Left lobe of liver (tissue), 2 donors: Measurements from ENCODE around the gene RAB33A. TPM values are rescaled to one million over a fixed set of nuclear protein-coding genes. Genes with fewer than 3 reads are reported as not detected.
A peak's percentile ranks its signal among the peaks of the same experiment; 100 is the strongest.

Experiments used
- ATAC-seq: fragments of 200-7000 bp; cut with Tn5 transposase; one replicate; pipeline ENCODE4 v1.9.1; 2020; ENCODE audit warnings: mild to moderate bottlenecking, moderate library complexity
- DNase-seq: peaks from one replicate; pipeline ENCODE4 v3.0.0-alpha.2; 2020; ENCODE audit warnings: low spot score
- total RNA-seq: library from RNA; stranded (reverse); gene quantifications from one replicate; pipeline ENCODE4 v1.2.1, GENCODE V29; 2021
- donor health status: DM: no; HTN: no; CAD: no; lungs with moderate emphysema.
- donor health status: DM: no; HTN: yes; CAD: no.

Gene RAB33A
- total RNA-seq, 1 donor from 2014 or later = 0.15 TPM

DNA sequence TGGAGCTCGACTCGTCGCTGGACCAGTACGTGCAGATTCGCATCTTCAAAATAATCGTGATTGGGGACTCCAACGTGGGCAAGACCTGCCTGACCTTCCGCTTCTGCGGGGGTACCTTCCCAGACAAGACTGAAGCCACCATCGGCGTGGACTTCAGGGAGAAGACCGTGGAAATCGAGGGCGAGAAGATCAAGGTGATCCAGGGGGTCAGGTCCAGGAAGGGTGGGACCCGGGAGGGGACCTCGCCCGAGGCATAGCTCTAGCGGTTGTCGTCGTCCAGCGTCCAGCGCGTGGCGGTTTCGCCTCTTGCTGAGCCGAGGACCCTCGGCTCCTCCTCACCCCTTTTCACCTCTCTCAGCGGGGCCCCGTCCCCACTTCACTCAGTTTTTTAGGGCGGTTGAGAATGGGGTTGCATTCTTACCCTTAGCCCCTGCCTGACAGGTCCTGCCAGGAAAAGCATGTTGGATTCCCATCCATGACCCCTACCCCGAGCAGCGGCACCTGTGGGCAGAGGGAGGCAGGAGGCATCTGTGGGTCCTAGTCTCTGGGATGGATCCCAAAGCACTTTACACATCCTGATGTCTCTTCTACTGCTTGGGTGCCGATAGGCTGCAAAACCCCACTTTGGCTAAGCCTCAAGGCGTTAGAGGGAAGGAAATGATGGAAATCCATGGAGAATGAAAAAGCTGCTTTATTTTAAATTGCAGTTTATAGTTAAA is 524 bp downstream of the RAB33A start:
- no peak for DNase-seq
- no peak for ATAC-seq

DNA sequence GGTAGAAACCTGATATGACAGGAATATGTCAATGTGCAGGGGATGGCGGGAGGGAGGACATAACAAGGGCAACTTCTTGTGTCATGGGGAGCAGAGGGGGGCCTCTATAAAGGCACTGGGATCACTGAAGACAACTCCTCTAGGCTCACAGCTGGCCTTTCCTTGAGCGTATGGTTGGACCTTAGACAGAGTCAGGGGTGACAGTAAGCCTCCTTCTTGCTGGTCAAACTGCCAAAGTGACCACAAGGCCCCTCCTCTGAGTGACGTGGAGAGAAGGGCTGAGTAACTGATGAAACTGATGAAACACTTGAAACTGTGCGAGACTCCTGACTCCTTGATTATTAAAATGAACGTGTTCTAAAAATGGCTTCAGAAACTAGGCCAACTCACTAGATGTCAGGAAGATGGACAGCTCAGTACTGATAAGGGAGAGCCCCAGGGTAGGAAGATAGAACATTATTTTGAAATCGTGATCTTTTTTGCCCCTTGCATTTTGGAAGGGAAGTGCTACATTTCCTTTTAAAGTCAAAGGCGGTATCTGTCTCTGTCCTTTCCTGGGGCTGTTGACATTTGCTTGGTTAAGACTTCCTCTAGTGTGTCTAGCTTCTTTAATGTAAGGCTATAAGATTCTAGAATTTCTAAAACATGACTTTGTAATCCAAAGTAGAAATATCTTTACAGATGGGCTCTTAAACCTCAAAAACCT is 1.6 kb downstream of the RAB33A start:
- DNase-seq = no peak
- ATAC-seq = peak; percentile 44

GRCh38 chrX:130174045-130174704 is 2.4 kb downstream of the RAB33A start:
- ATAC-seq (peak; percentile 76), DNase-seq (peak; percentile 54)

DNA sequence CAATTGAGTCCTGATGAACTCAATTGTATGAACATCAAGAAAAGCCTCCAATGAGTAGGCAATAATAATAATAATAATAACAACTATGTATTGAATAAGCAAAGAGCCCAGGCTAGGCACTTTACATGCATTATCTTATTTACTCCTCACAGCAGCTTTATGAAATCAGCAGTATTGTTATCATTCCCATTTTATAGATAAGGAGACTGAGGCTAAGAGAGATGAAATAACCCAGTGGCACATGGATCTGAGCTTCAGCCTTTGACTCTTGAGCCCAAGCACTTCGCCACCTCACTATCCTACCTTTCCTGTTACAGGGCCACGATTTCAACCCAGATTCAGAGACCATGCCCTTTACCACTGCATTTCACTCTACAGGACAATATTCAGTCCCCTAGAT is 3.2 kb downstream of the RAB33A start:
- no peak for ATAC-seq
- DNase-seq = no peak

DNA sequence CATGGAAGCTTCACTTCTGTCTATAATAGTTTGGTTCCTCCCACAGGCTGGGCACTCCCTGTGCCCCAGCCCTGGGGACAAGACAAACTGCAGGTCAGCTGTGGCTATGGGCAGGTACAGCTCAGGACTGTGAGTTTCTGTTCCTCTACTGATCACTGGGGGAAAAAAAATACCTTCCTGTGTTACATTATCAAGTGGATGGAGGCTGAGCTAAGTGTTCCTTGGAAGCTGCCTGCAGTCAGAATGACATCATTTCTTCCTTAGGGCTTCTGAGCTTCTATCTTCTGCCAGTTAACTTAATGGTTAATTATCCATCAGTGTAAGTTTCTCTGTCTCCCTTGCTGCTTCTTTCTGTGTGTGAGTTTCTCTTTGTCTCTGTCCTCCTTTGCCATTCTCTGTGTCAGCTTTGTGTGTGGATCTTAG is 4.6 kb downstream of the RAB33A start:
- no peak for DNase-seq
- no peak for ATAC-seq

DNA sequence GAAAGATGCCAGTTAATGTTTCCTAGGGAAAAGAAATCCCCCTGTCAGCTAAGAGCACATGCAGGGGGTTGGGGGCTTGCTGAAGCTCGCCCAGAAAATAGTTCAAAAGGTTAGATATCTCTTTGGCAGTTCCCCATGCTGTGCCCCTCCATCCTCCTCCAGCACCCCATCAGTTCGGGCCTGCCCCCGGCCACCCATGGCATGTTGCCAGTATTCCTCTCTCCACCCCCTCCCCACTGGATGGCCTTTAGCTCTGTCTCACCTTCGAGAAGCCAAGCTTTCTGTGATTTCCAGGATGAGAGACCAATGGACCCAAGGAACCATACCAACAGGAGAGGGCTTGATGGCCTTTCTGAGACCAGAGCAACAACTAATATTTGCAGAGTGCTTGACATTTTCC is 5.2 kb downstream of the RAB33A start:
- no peak for DNase-seq
- ATAC-seq = no peak

- ATAC-seq (no peak), DNase-seq (no peak)
These were observed 7.4 kb downstream of the RAB33A start for GRCh38 chrX:130179170-130179569.

DNA sequence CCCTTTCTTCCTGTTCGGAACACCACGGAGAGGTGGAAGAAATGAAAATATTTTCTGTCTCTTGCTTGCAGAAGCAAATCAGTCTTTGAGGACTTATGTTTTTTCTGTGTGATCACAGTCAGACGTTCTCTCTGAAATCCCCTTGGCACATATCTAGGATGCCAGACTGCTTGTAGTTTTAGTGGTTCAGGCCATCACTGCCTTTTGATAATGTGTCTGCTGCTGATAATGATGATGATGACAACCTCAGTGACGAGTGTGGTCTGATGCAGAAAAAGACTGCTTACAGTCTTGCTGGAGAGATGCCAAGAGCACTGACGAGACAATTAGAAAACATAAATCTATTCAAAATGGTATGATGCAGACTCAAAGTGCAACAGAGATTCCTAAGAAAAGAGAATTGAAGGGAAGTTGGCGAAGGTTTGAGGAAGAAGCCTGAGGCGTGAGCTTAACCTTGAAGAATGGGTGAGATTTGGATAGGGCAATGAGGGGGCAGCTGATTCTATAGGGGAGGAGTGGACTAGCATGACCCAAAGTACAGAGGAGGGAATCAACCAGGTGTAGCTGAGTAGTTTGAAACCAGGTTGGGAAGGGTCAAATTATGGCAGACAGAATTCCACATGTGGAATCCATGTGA is 7.9 kb downstream of the RAB33A start:
- DNase-seq = no peak

DNA sequence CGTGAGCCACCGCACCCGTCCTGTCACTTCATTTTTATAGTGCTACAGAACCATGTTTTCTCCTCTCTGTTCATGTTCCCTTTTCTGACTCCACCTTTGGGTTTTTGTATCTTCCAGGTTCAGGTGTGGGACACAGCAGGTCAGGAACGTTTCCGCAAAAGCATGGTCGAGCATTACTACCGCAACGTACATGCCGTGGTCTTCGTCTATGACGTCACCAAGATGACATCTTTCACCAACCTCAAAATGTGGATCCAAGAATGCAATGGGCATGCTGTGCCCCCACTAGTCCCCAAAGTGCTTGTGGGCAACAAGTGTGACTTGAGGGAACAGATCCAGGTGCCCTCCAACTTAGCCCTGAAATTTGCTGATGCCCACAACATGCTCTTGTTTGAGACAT is 12.4 kb downstream of the RAB33A start:
- no peak for DNase-seq

More for the DNA sequence above, 7.9 kb downstream of the RAB33A start:
- no peak for ATAC-seq

DNA sequence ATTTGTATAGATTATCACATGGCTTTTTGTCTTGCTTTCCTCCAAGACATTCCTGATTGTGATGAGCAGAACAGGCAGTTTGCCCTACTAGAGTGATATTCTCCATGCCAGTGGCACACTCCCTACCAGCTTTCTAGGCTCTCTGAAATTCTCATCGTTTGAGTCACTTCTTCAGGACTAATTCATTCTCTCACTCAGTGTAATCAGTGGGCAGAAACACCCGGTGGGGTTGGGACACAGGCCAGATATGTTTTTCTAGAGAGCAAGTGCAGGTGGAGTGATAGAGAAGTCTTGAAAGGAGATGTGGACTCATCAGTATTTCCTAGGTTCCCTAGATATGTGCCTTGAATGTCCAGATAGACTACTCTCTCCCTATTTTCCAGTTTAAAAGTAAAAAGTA is 13.1 kb downstream of the RAB33A start:
- ATAC-seq (no peak), DNase-seq (no peak)

More for the DNA sequence above, 12.4 kb downstream of the RAB33A start:
- no peak for ATAC-seq

GRCh38 chrX:130186651-130187050 is 14.9 kb downstream of the RAB33A start:
- ATAC-seq (no peak), DNase-seq (no peak)

DNA sequence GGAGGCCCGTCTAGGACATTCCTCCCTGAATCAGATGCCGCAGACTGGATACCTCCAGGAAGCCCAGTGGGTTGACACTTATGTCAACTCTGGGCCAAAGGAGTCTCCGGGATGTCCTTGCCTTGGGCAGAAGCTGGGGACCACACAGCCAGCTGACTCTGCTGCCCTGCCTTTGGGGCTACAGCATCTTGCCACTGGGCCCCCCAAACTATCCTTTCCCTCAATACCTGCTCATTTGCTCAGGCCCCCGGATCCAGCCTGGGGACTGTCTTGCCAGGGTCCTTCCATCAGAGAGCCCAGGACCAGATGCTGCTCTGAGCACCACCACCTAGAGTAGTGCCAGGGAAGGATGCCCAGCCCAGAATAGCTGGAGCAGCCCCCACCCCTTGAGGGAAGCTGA is 19.0 kb downstream of the RAB33A start:
- DNase-seq (no peak), ATAC-seq (no peak)

DNA sequence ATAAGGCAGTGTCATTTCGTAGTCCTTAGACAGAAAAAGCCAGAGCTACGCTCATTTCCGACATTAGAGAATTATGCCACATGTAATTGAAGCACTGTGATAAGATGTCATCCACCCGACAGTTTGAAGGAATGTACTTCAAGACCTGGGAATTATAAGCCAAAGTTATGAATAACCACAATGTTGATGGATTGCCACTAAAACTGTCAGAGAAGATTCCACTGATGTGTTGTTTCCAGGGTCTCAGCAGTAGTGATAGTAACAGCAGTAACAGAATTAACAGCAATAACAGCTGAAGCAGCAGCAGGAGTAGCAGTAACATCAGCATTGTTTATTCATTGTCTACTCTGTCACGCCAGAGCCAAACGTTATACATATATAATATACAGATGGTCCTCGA is 24.7 kb downstream of the RAB33A start:
- DNase-seq (no peak), ATAC-seq (no peak)

DNA sequence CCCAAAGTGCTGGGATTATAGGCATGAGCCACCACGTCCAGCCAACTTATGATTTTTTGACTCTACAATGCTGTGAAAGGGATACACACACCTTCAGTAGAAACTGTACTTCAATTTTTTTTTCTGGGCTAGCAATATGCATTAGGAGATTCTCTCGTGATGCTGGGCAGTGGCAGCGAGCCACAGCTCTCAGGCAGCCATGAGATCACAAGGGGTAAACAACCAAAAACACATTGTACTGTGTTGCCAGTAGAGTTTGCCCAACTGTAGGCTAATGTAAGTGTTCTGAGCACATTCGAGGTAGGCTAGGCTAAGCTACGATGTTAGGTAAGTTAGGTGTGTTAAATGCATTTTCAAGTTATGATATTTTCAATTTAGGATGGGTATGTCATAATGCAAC is 25.7 kb downstream of the RAB33A start:
- no peak for DNase-seq
- ATAC-seq = no peak

DNA sequence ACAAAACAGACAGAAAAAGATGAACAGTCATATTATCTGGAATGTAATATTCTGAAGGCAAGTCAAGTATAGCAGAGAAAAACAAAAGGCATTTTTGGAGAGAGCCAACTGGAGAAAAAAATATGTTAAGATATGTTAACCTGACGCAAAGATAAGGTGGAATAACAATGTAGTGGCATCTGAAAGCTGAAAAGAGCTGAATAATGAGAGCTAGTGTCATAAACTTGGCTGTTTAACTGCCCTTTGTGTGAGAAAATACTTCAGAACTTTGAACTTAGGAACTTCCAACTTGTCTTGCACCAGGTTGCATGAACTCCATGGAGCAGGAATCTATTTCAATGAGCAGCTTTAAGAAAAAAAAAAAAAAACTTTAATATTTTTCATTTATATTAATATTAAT is 32.9 kb downstream of the RAB33A start:
- ATAC-seq = no peak
- DNase-seq = no peak

DNA sequence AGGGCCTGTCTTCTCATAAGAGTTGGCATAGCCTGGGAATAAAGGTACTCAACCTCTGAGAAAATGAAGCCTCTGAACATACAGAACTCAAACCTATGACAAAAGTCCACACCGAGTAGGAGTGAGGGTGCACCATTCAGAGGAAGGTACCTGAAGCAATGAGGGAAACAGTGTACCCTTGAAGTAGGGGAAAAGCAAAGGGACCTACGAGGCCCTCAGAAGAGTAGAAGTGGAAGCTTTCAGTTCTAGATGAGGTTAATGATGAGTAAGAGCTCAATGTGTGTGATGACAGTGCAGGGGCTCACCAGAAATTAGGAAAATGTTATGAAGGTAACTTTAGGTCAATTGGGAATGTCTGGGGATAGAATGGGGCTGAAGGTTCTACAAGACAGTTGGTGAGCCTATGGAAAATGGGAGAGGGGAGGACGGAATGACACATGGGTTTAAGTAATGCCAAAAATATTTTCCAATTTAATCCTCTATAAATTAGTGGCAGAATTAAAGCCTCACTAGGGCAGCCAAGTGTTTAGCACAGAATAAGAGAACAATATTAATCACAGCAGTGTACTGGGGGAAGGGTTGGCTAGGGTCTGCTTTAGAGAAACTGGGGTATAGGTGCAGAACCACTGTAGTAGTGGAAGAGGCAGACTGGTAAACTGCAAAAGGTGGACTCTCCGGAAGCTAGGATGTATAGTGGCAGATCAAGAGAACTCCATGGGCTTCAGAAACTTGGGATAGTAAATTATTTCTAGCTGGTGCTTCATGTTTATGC is 39.8 kb downstream of the RAB33A start:
- ATAC-seq (no peak), DNase-seq (no peak)

GRCh38 chrX:130212371-130212770 is 40.6 kb downstream of the RAB33A start:
- DNase-seq = no peak

GRCh38 chrX:130213376-130213775 is 41.6 kb downstream of the RAB33A start:
- ATAC-seq = no peak
- no peak for DNase-seq

More at GRCh38 chrX:130212371-130212770, 40.6 kb downstream of the RAB33A start:
- ATAC-seq = no peak

DNA sequence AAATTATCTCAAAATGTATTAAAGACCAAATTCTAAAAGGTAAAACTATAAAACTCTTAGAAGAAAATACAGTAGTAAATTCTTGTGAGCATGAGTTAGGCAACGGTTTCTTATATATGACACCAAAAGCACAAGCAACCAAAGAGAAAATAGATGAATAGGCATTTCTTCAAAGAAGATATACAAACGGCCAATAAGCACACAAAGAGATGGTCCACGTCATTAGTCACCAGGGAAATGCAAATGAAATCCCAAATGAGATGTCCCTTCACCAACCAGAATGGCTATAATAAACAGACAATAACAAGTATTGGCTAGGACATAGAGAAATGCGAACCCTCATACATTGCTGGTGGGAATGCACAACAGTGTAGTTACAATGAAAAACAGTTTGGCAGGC is 44.6 kb downstream of the RAB33A start:
- no peak for ATAC-seq
- DNase-seq = no peak

DNA sequence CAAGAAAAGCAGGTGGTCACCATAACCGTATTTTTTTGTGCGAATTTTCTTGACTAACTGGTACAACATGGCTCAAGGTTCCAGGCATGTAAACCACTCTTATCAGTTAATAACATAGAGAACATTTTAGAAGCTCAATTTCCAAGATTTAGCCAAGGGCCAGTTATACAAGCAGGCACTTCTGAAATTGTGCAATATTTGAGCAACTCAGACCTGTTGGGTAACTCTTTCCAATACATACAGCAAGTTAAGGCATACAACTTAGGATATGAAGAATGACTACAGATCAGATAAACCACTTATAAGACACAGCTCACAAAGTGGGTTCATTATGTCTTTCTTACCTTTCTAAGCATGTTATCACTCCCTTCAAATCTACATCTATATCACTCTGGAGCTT is 53.0 kb downstream of the RAB33A start:
- ATAC-seq = no peak

GRCh38 chrX:130228871-130229270 is 57.1 kb downstream of the RAB33A start:
- no peak for DNase-seq
- ATAC-seq = no peak

More for the DNA sequence above, 53.0 kb downstream of the RAB33A start:
- no peak for DNase-seq
